Measurements from ENCODE around the gene PTRH1.

DNA sequence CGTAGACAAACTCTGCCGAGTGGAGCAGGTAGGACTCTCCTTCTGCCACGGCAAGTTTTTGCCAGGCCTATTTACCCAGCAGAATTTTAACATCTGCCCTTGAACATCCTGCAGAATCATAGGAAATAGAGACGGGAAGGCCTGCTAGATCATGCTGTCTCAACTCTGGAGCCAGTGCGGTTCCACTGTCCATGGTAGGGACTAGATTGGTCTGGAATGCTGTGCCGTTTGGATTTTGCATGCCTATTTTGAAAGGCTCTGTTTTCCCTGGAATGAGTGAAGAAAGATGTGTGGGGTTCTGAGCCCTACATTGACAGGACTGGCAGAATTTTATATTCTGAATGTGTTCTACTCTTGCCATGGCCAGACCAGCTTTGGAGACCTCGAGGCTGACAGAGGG, 42.2 kb downstream of the PTRH1 start:
- TF ChIP-seq, protein P1, sequence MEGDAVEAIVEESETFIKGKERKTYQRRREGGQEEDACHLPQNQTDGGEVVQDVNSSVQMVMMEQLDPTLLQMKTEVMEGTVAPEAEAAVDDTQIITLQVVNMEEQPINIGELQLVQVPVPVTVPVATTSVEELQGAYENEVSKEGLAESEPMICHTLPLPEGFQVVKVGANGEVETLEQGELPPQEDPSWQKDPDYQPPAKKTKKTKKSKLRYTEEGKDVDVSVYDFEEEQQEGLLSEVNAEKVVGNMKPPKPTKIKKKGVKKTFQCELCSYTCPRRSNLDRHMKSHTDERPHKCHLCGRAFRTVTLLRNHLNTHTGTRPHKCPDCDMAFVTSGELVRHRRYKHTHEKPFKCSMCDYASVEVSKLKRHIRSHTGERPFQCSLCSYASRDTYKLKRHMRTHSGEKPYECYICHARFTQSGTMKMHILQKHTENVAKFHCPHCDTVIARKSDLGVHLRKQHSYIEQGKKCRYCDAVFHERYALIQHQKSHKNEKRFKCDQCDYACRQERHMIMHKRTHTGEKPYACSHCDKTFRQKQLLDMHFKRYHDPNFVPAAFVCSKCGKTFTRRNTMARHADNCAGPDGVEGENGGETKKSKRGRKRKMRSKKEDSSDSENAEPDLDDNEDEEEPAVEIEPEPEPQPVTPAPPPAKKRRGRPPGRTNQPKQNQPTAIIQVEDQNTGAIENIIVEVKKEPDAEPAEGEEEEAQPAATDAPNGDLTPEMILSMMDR (IDR thresholded peaks at IDR 0.05) = no peak
- TF ChIP-seq ZFX (IDR thresholded peaks at IDR 0.05; ENCODE audit: borderline replicate concordance) = no peak
